ENCODE results near the gene NPIPA1.
"Not testable (repeated sequence)": the region's sequence is repeated elsewhere in the genome, so short reads cannot be mapped to it uniquely, and the experiment has no call there.

The NPIPA1 gene
- 2.9 to 7.9 (median 7.1) reads per million in 3 donors for total RNA-seq

DNA sequence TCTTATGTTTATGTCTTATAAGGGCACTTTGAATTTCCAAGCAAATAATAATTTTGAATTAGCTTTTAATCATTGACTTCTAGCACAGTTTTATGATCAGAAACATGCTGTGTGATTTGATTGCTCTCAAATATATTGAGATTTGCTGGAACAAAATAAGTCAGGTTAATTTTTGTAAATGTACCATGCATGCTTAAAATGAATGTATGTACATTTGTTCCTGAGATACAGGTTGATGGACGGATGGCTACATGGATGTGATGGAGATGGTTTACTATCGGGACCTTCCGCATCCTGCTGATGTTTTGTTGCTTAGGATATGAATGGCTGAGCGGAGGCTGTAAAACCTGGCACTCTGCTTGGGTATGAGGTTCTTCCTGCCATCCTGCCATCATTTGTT lies at the start of gene NPIPA1:
Gene NPIPA1 (plus strand): TSS at position 301 of the 400 bp plus-strand sequence. CDS start 0 bp downstream, at position 301.
- H3K27me3 ChIP-seq (replicated peaks; ENCODE audit: control insufficient read depth, insufficient read depth, low read length, poor library complexity, severe bottlenecking); H3K27ac ChIP-seq (ENCODE audit: insufficient read depth, low read length, poor library complexity, severe bottlenecking); H3K9me3 ChIP-seq (ENCODE audit: control insufficient read depth, low read length); DNase-seq; H3K4me3 ChIP-seq (ENCODE audit: insufficient read depth, low read depth, low read length, poor library complexity, severe bottlenecking); H3K36me3 ChIP-seq (ENCODE audit: control insufficient read depth, insufficient read depth, low read length); H3K4me1 ChIP-seq (ENCODE audit: control insufficient read depth, insufficient read depth, low read length, poor library complexity, severe bottlenecking): not testable (repeated sequence)

DNA sequence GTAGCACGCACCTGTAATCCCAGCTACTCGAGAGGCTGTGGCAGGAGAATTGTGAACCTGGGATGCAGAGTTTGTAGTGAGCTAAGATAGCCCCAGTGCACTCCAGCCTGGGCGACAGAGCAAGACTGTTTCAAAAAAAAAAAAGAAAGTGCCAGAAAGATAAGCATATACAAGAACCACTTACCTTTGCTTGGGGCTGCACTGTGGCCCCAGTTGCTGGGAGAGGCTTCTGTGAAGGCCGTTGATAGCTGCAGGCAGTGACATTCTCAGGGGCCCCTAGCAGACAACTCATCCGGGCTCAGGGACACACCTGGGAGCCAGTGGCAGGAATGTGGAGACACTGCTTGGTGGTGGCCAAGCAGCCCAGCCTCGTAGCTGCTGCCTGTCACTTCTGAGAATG lies 45.1 kb upstream of the NPIPA1 start:
- not testable (repeated sequence) for H3K36me3 ChIP-seq (ENCODE audit: control insufficient read depth, insufficient read depth, low read length); H3K27ac ChIP-seq (ENCODE audit: insufficient read depth, low read length, poor library complexity, severe bottlenecking); DNase-seq; H3K4me1 ChIP-seq (ENCODE audit: control insufficient read depth, insufficient read depth, low read length, poor library complexity, severe bottlenecking); H3K9me3 ChIP-seq (ENCODE audit: control insufficient read depth, low read length); H3K4me3 ChIP-seq (ENCODE audit: insufficient read depth, low read depth, low read length, poor library complexity, severe bottlenecking); H3K27me3 ChIP-seq (replicated peaks; ENCODE audit: control insufficient read depth, insufficient read depth, low read length, poor library complexity, severe bottlenecking)

GRCh38 chr16:14895382-14895781 lies 41.9 kb upstream of the NPIPA1 start:
- H3K27ac ChIP-seq (ENCODE audit: insufficient read depth, low read length, poor library complexity, severe bottlenecking); H3K27me3 ChIP-seq (replicated peaks; ENCODE audit: control insufficient read depth, insufficient read depth, low read length, poor library complexity, severe bottlenecking); H3K9me3 ChIP-seq (ENCODE audit: control insufficient read depth, low read length); H3K4me3 ChIP-seq (ENCODE audit: insufficient read depth, low read depth, low read length, poor library complexity, severe bottlenecking); H3K36me3 ChIP-seq (ENCODE audit: control insufficient read depth, insufficient read depth, low read length); H3K4me1 ChIP-seq (ENCODE audit: control insufficient read depth, insufficient read depth, low read length, poor library complexity, severe bottlenecking); DNase-seq: not testable (repeated sequence)

- H3K4me1 ChIP-seq (ENCODE audit: control insufficient read depth, insufficient read depth, low read length, poor library complexity, severe bottlenecking); H3K27ac ChIP-seq (ENCODE audit: insufficient read depth, low read length, poor library complexity, severe bottlenecking); H3K4me3 ChIP-seq (ENCODE audit: insufficient read depth, low read depth, low read length, poor library complexity, severe bottlenecking): not testable (repeated sequence)
These were observed 41.2 kb upstream of the NPIPA1 start for GRCh38 chr16:14896023-14896422.

DNA sequence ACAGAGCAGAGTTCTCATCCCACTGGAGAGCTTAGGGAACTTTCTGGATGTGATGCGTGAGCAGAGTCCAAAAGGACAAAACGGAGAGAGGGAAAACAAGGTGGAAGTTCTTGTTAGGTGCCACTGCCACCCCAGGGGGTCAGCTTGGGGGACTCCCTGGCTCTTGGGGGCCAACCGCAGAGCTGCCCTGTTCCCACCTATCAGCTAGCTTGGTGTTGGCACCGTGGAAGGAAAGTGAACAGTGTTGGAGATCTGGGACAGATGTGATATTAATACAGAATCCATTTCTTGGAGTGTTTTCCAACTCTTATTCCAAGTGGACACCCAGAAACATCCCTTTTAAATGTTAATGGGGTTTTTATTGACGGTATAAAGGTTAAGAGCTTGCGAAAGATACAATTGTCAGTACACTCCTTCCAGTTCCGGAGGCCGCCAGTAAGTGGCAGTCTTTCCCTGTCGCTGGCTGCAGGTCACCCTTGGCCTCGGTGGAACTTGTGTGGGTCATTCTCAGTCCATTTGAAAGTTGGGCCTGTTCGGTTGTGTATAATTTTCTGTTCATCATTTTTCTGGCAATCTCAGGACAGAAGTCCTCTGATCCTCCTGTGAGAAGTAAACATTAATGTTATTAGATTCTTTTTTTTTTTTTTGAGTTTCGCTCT lies 40.1 kb upstream of the NPIPA1 start:
- H3K9me3 ChIP-seq (ENCODE audit: control insufficient read depth, low read length); H3K4me1 ChIP-seq (ENCODE audit: control insufficient read depth, insufficient read depth, low read length, poor library complexity, severe bottlenecking); H3K36me3 ChIP-seq (ENCODE audit: control insufficient read depth, insufficient read depth, low read length); H3K27me3 ChIP-seq (replicated peaks; ENCODE audit: control insufficient read depth, insufficient read depth, low read length, poor library complexity, severe bottlenecking); H3K27ac ChIP-seq (ENCODE audit: insufficient read depth, low read length, poor library complexity, severe bottlenecking); H3K4me3 ChIP-seq (ENCODE audit: insufficient read depth, low read depth, low read length, poor library complexity, severe bottlenecking); DNase-seq: not testable (repeated sequence)

More at GRCh38 chr16:14896023-14896422, 41.2 kb upstream of the NPIPA1 start:
- DNase-seq; H3K9me3 ChIP-seq (ENCODE audit: control insufficient read depth, low read length); H3K36me3 ChIP-seq (ENCODE audit: control insufficient read depth, insufficient read depth, low read length); H3K27me3 ChIP-seq (replicated peaks; ENCODE audit: control insufficient read depth, insufficient read depth, low read length, poor library complexity, severe bottlenecking): not testable (repeated sequence)

DNA sequence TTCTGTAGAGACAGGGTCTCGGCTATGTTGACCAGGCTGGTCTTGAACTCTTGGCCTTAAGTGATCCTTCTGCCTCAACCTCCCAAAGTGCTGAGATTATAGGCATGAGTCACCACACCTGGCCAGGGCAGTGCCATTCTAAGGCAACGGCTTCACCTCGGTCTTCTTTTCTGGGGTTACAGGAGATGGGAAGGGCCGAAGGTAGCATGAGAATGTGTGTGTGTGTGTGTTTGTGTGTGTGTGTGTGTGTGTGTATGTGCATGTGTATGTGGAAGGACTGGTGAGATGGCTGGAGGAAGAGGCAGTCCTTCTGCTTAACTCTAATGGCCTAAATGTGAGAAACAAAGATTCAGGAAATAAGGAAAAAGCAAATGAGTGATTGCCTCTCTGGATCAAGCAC lies 39.1 kb upstream of the NPIPA1 start:
- not testable (repeated sequence) for H3K4me1 ChIP-seq (ENCODE audit: control insufficient read depth, insufficient read depth, low read length, poor library complexity, severe bottlenecking); H3K27ac ChIP-seq (ENCODE audit: insufficient read depth, low read length, poor library complexity, severe bottlenecking); H3K9me3 ChIP-seq (ENCODE audit: control insufficient read depth, low read length); H3K36me3 ChIP-seq (ENCODE audit: control insufficient read depth, insufficient read depth, low read length); H3K4me3 ChIP-seq (ENCODE audit: insufficient read depth, low read depth, low read length, poor library complexity, severe bottlenecking); DNase-seq; H3K27me3 ChIP-seq (replicated peaks; ENCODE audit: control insufficient read depth, insufficient read depth, low read length, poor library complexity, severe bottlenecking)

DNA sequence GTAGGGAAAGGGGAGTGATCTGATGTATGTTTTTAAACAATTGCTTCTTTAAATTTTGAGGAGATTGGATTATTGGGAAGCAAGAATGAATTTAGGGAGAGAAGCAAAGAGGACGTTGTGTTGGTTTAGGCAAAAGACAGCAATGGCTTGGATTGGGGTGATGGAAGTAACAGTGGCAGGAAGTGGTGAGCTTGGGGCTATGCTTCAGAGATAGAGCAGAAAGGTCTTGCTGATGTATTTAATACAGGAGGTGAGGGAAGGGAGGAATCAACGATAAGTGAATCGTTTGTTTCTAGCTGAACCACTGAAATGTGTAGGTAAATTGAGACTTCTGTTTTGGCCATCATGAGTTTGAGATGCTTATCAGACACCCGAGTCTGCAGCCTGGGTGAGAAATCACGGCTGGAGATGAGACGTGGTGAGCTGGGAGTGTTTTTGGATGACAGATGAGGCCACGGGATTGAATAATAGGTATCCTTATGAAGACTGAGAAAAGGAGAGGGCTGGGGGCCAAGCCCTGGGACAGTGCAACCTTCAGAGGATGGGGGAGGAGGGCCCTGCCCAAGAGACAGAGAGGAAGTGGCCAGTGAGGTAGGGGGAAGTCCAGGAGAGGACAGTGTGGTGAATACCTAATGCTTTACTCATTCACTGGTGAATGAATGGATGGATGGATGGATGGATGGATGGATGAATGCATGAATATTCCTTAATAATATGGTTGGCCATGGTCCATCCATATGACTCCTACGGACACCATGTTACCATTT lies 33.9 kb upstream of the NPIPA1 start:
- not testable (repeated sequence) for DNase-seq

DNA sequence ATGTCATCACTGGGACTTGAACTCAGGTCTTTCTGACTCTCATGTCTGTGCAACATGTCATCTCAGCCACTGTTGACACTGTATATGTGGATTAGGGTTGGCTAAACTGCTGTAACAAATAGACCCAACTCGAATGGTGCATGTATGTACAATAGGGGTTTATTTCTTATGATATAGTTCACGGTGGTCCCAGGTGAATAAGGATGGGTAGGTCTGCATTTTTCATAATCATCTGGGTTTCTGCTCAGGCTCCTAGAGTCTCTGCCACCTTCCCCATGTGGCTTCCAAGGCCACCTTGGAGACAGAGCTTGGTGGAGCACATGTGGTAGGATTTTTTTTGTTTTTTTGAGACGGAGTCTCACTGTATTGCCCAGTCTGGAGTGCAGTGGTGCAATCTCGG lies 27.5 kb upstream of the NPIPA1 start:
- H3K27me3 ChIP-seq (replicated peaks; ENCODE audit: control insufficient read depth, insufficient read depth, low read length, poor library complexity, severe bottlenecking); H3K27ac ChIP-seq (ENCODE audit: insufficient read depth, low read length, poor library complexity, severe bottlenecking); H3K4me1 ChIP-seq (ENCODE audit: control insufficient read depth, insufficient read depth, low read length, poor library complexity, severe bottlenecking); H3K36me3 ChIP-seq (ENCODE audit: control insufficient read depth, insufficient read depth, low read length); H3K9me3 ChIP-seq (ENCODE audit: control insufficient read depth, low read length); H3K4me3 ChIP-seq (ENCODE audit: insufficient read depth, low read depth, low read length, poor library complexity, severe bottlenecking); DNase-seq: not testable (repeated sequence)

More for the DNA sequence above, 33.9 kb upstream of the NPIPA1 start:
- not testable (repeated sequence) for H3K9me3 ChIP-seq (ENCODE audit: control insufficient read depth, low read length); H3K27ac ChIP-seq (ENCODE audit: insufficient read depth, low read length, poor library complexity, severe bottlenecking); H3K27me3 ChIP-seq (replicated peaks; ENCODE audit: control insufficient read depth, insufficient read depth, low read length, poor library complexity, severe bottlenecking); H3K36me3 ChIP-seq (ENCODE audit: control insufficient read depth, insufficient read depth, low read length); H3K4me3 ChIP-seq (ENCODE audit: insufficient read depth, low read depth, low read length, poor library complexity, severe bottlenecking); H3K4me1 ChIP-seq (ENCODE audit: control insufficient read depth, insufficient read depth, low read length, poor library complexity, severe bottlenecking)

DNA sequence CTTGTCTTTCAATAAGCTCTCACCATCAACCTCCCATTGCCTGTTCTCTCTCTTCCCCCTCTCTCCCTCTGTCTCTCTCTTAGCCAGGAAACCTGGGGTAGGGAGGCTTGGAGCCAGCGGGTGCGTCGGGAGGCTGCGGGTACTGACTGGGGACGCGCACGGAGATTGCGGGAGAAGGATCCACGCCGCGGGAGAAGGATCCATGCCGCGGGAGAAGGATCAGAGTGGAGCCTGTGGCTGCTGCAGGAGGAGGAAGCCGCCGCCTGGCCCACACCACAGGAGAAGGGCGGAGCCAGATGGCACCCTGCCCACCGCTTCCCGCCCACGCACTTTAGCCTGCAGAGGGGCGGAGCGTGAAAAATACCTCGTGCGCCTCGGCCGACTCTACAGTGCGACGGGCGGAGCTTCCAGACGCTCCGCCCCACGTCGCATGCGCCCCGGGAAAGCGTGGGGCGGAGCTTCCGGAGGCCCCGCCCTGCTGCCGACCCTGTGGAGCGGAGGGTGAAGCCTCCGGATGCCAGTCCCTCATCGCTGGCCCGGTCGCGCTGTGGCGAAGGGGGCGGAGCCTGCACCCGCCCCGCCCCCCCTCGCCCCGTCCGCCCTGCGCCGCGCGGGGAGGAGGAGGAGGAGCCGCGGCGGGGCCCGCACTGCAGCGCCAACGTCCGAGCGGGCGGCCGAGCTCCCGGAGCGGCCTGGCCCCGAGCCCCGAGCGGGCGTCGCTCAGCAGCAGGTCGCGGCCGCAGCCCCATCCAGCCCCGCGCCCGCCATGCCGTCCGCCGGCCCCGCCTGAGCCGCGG lies 26.2 kb upstream of the NPIPA1 start:
- H3K27ac ChIP-seq (ENCODE audit: insufficient read depth, low read length, poor library complexity, severe bottlenecking); H3K4me3 ChIP-seq (ENCODE audit: insufficient read depth, low read depth, low read length, poor library complexity, severe bottlenecking); H3K4me1 ChIP-seq (ENCODE audit: control insufficient read depth, insufficient read depth, low read length, poor library complexity, severe bottlenecking); H3K27me3 ChIP-seq (replicated peaks; ENCODE audit: control insufficient read depth, insufficient read depth, low read length, poor library complexity, severe bottlenecking); H3K9me3 ChIP-seq (ENCODE audit: control insufficient read depth, low read length); DNase-seq; H3K36me3 ChIP-seq (ENCODE audit: control insufficient read depth, insufficient read depth, low read length): not testable (repeated sequence)

GRCh38 chr16:14911954-14912353 lies 25.3 kb upstream of the NPIPA1 start:
- H3K27ac ChIP-seq (ENCODE audit: insufficient read depth, low read length, poor library complexity, severe bottlenecking); H3K36me3 ChIP-seq (ENCODE audit: control insufficient read depth, insufficient read depth, low read length); H3K4me3 ChIP-seq (ENCODE audit: insufficient read depth, low read depth, low read length, poor library complexity, severe bottlenecking); H3K9me3 ChIP-seq (ENCODE audit: control insufficient read depth, low read length); H3K27me3 ChIP-seq (replicated peaks; ENCODE audit: control insufficient read depth, insufficient read depth, low read length, poor library complexity, severe bottlenecking); H3K4me1 ChIP-seq (ENCODE audit: control insufficient read depth, insufficient read depth, low read length, poor library complexity, severe bottlenecking): not testable (repeated sequence)
- DNase-seq: peak; percentile 9 to 37 (median 27)

All from effector memory CD4-positive, alpha-beta T cell (primary cell).